Keratinocyte (primary cell): ENCODE results near the gene HSBP1L1.

Source experiments
- EZH2 ChIP-seq: IDR thresholded peaks from one replicate; pipeline ENCODE4 v1.6.1; 2012; ENCODE audit warnings: inconsistent platforms, mild to moderate bottlenecking, low read length, moderate library complexity
- TF ChIP-seq, protein P1 (sequence below), 3 experiments: IDR thresholded peaks in 1 of 3; conservative IDR thresholded peaks in 1 of 3; optimal IDR thresholded peaks in 1 of 3; 2 replicates in 2 of 3; 3 replicates in 1 of 3; pipeline versions ENCODE3 to v1.5.1; 2011; ENCODE audit warnings: low read length in 3 of 3, mild to moderate bottlenecking in 3 of 3, moderate library complexity in 2 of 3, control low read depth in 1 of 3, inconsistent platforms in 1 of 3; ENCODE audit not compliant: insufficient read depth in 2 of 3; ENCODE audit errors: extremely low read depth in 1 of 3

DNA sequence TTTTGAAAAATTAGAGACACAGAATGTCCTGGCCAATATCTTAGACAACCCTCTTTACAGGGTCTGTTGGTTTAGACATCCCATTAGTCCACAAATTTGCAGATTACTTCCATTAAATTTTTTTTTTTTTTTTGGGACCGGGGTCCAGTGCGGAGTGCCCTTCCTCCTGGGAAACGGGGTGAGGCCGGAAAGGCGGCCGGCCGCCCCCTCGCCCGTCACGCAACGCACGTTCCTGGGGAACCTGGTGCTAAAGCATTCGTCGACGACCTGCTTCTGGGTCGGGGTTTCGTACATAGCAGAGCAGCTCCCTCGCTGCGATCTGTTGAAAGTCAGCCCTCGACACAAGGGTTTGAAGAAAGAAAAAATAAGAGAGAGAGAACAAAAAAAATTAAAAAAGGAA lies 48.3 kb downstream of the HSBP1L1 start:
- TF ChIP-seq, protein P1, sequence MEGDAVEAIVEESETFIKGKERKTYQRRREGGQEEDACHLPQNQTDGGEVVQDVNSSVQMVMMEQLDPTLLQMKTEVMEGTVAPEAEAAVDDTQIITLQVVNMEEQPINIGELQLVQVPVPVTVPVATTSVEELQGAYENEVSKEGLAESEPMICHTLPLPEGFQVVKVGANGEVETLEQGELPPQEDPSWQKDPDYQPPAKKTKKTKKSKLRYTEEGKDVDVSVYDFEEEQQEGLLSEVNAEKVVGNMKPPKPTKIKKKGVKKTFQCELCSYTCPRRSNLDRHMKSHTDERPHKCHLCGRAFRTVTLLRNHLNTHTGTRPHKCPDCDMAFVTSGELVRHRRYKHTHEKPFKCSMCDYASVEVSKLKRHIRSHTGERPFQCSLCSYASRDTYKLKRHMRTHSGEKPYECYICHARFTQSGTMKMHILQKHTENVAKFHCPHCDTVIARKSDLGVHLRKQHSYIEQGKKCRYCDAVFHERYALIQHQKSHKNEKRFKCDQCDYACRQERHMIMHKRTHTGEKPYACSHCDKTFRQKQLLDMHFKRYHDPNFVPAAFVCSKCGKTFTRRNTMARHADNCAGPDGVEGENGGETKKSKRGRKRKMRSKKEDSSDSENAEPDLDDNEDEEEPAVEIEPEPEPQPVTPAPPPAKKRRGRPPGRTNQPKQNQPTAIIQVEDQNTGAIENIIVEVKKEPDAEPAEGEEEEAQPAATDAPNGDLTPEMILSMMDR (optimal IDR thresholded peaks at IDR 0.05 in 1 of 3, IDR thresholded peaks at IDR 0.05 in 1 of 3, conservative IDR thresholded peaks at IDR 0.05 in 1 of 3; ENCODE audit: extremely low read depth in 1 of 3, insufficient read depth in 2 of 3, low read length in 3 of 3), result no peak
- TF ChIP-seq EZH2, result no peak
